GM19452 (cell line): Measurements from ENCODE around the gene CUL9.
"Not testable (repeated sequence)": the region's sequence is repeated elsewhere in the genome, so short reads cannot be mapped to it uniquely, and the experiment has no call there.

Source experiments
- ATAC-seq: cut with Tn5 transposase; IDR thresholded peaks from one replicate; pipeline ENCODE4 v1.9.1; 2021; ENCODE audit not compliant: unreplicated experiment

Gene CUL9

GRCh38 chr6:43181942-43182860 lies at the start of gene CUL9:
Gene CUL9 (plus strand): TSS chr6:43182196. CDS start chr6:43184311, 2,115 bp downstream.
- ATAC-seq = peak; percentile 88

GRCh38 chr6:43138267-43138666 lies 43.7 kb upstream of the CUL9 start:
- ATAC-seq = no peak

DNA sequence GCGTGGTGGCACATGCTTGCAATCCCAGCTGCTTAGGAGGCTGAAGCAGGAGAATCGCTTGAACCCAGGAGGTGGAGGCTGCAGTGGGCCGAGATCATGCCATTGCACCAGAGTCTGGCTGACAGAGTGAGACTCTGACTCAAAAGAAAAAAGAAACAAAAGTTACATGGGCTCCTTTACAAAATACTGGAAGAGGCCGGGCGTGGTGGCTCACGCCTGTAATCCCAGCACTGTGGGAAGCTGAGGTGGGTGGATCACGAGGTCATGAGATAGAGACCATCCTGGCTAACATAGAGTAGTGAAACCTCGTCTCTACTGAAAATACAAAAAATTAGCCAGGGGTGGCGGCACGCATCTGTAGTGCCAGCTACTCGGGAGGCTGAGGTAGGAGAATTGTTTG lies 42.0 kb upstream of the CUL9 start:
- not testable (repeated sequence) for ATAC-seq

GRCh38 chr6:43141644-43142043 lies 40.4 kb upstream of the CUL9 start:
- ATAC-seq = no peak

DNA sequence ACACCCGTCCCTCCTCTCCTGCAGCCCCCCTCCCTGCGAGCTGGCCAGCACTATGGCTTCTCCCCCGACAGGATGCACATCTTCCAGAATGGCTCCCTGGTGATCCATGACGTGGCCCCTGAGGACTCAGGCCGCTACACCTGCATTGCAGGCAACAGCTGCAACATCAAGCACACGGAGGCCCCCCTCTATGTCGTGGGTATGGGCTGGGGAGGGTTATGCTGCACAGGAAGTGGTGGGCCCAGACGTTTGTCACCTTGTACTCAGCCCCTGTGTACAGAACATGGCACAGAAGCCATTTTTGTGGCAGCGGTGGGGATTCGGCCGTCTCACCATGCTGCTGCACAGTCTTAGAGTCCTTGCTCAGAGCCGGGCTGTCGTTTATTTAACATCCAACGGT lies 39.9 kb upstream of the CUL9 start:
- no peak for ATAC-seq

DNA sequence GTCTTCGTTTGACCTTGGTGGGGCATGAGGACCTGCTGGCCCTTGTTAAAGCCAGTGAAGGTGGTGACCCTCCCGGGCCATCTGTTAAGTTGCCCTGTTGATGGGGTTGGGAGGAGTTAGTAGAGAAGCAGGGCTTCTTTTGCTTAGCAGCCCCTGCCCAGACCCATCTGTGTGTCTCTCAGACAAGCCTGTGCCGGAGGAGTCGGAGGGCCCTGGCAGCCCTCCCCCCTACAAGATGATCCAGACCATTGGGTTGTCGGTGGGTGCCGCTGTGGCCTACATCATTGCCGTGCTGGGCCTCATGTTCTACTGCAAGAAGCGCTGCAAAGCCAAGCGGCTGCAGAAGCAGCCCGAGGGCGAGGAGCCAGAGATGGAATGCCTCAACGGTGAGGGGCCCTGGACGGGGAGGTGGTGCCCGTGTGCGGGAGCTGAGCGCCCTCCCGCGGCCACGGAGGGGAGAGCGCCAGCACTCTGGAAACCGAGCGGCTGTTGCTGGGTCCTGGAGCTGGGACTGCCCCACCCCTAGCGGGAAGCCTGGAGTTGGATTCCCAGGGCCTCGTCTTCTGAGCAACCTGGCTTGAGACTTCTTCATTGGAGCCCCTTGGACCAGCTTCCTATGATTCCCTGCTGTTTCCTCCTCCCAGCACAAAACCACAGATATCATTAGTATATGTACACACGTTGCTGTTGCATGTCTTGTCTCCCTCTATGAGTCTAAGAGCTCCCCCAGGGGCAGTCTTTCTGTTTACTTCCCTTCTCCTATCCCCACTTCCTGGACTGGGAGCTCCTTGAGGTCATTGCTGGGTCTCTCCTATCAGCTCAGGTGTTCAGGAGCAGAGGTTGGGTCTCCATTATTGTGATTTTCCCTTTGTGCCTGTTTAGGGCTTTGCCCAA lies 38.5 kb upstream of the CUL9 start:
- ATAC-seq = no peak

DNA sequence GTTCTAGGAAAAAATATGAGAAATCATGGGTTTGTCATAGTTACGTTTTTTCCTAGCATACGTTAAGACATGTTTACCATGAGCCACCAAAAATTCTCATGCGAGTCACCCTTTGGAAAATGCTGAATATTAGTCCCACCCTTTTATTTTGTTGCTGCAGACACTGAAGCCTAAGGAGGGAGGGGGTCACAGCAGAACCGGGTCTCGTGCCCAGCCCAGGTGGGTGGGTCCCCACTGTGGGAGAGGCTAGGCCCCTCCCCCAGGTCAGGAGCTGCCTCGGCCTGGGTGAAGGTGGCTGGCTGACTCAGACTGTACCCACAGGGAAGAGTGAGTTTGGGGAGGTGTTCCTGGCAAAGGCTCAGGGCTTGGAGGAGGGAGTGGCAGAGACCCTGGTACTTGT lies 37.1 kb upstream of the CUL9 start:
- ATAC-seq = no peak

GRCh38 chr6:43146261-43146660 lies 35.7 kb upstream of the CUL9 start:
- ATAC-seq = no peak

- no peak for ATAC-seq
Observed at GRCh38 chr6:43146709-43147688, 35.0 kb upstream of the CUL9 start.

DNA sequence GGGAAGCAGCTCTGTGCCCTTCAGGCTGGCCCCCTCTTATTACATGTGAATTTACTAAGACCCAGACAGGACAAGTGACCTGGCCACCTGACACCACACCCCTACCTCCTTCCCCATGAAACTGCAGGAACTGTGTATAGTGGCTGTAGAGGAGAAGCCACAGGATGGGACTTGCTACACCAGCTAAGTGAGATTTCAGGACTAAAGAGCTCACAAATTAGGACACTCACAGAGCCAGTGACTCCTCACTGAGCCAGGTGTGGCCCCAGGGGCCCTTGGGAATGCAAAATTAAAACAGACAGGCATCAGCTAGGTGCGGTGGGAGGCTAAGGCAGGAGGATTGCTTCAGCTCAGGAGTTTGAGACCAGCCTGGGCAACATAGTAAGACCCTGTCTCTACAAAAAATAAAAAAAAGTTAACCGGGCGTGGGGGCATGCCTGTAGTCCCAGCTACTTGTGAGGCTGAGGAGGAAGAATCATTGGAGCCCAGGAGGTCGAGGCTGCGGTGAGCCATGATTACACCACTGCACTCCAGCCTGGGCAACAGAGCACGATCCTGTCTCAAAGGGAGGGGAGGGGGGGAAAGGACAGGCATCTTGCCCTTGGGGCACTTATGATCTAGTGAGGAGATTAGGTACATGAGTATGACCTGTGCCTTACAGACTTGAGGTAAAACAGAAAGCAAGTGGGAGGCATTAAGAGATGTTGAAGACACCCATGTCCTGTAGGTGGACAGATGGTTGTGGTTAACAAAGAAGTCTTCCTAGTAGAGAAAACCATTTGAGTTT lies 34.1 kb upstream of the CUL9 start:
- ATAC-seq = no peak

DNA sequence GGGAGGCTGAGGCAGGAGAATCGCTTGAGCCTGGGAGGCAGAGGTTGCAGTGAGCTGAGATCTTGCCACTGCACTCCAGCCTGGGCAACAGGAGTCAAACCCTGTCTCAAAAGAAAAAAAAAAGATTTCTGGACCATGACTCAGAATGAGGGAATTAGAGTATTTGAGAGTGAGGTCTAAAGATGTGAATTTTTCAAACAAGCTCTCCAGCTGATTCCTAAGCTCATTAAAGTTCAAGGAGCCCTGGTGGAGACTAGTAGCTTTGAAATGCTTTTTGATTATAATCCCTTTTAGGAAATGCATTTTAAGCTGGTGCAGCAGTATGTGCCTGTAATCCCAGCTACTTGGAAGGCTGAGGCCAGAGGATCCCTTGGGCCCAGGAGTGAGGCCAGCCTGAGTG lies 32.7 kb upstream of the CUL9 start:
- no peak for ATAC-seq

GRCh38 chr6:43150051-43150751 lies 31.8 kb upstream of the CUL9 start:
- ATAC-seq = no peak

DNA sequence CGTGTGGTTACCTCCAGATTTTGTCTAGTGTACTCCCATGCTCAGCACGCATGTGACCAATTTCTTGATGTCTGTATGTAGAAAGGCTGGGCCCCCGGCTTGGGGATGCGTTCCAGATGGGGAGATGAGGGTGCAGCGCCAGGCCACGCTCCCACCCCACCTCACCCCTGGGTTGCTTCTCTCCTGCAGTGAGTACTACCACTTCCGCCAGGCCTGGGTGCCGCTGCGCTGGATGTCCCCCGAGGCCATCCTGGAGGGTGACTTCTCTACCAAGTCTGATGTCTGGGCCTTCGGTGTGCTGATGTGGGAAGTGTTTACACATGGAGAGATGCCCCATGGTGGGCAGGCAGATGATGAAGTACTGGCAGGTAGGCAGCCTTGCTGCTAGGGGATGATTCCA lies 22.4 kb upstream of the CUL9 start:
- no peak for ATAC-seq

DNA sequence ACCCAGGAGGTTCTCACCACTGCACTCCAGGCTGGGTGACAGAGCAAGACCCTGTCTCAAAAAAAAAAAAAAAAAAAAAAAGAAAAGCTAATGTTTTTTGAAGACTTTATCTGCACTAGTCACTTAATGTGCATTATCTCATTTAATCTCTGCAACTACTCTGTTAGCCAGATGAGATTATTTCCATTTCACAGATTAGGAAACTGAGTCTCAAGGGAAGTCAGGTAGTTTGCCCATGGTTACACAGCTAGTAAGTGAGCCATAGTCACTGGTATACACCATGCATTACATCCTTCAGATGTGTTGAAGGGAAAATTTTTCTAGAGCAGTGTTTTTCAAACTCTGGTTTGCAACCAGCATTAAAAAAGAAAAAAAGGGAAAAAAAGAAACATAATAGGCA lies 18.1 kb upstream of the CUL9 start:
- no peak for ATAC-seq

GRCh38 chr6:43170417-43170930 lies 11.5 kb upstream of the CUL9 start:
- no peak for ATAC-seq

DNA sequence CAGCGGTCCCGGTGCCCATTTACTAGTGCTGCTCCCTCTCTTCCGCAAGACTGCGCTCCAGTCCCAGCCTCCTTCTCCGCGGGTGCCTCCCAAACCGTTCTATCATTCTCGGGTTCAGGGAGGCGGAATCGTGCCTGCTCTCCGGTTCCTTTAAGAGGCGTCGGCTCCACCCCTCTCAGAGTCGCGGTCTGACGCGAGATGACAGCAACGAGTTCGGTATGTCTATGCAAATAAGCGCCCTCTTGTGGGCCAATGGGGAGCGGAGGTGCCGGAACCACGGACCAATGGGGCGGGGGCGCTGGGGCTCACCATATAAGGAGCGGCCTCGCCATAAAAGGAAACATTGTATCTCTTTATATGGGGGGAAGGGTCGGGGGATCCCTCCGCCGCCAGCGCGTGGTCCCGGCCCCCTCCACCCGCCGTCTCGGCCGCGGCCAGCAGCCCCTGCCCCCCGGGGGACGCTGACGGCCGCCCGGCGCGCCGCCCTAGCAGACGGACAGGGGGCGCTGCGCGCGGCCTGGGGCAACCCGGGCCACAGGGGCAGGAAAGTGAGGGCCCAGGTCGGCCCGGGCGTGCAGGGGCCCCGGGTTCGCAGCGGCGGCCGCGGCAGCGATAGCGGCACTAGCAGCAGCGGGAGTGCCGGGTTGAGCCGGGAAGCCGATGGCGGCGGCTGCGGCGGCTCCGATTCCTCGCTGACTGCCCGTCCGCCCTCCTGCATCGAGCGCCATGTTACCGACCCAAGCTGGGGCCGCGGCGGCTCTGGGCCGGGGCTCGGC lies 10.9 kb upstream of the CUL9 start, which contains the start of gene SRF:
SRF (plus strand) TSS at position 339 of the 776 bp plus-strand sequence; CDS start at position 727, 388 bp downstream.
- ATAC-seq = peak; percentile 50

DNA sequence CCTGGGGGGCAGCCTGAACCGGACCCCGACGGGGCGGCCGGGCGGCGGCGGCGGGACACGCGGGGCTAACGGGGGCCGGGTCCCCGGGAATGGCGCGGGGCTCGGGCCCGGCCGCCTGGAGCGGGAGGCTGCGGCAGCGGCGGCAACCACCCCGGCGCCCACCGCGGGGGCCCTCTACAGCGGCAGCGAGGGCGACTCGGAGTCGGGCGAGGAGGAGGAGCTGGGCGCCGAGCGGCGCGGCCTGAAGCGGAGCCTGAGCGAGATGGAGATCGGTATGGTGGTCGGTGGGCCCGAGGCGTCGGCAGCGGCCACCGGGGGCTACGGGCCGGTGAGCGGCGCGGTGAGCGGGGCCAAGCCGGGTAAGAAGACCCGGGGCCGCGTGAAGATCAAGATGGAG lies 10.3 kb upstream of the CUL9 start:
- peak; percentile 1 for ATAC-seq
